ENCODE measurements around the gene ADISSP.

The ADISSP gene

DNA sequence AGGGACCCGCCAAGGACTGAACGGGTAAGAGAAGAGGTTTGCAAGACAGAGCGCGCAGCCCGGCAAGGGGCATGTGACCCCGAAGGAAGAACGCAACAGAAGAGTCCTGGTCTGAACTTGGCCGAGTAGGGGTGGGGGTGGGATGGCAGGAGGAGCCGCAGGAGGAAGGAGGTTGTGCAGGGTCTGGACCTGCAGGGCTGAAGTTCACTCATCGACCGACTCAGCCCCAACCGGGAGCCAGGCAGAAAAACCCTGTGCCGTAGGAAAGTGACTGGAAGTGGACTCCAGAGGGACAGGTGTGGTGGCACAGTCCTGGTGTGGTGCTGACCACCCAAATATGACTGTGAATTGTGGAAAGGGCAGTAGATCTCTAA, 15.2 kb downstream of the ADISSP start:
- ChIA-PET POLR2A (interaction anchor here (0.6 to 1.2 kb wide), 2 partner anchors 16 to 125 kb away, joined by 3 to 4 read pairs; no protein-coding TSS in a partner anchor), CTCF (interaction anchor here (0.9 to 11.2 kb wide), 24 partner anchors 4 to 372 kb away, joined by 3 to 119 read pairs (median 6); partner anchors contain the start of genes ADISSP and SPEF1)
- DNase-seq (ENCODE audit: low read depth, low spot score): no peak
- no peak overlapping the region for H3K4me3 ChIP-seq (ENCODE audit: low read depth, low read length)
- TF ChIP-seq, protein P1, sequence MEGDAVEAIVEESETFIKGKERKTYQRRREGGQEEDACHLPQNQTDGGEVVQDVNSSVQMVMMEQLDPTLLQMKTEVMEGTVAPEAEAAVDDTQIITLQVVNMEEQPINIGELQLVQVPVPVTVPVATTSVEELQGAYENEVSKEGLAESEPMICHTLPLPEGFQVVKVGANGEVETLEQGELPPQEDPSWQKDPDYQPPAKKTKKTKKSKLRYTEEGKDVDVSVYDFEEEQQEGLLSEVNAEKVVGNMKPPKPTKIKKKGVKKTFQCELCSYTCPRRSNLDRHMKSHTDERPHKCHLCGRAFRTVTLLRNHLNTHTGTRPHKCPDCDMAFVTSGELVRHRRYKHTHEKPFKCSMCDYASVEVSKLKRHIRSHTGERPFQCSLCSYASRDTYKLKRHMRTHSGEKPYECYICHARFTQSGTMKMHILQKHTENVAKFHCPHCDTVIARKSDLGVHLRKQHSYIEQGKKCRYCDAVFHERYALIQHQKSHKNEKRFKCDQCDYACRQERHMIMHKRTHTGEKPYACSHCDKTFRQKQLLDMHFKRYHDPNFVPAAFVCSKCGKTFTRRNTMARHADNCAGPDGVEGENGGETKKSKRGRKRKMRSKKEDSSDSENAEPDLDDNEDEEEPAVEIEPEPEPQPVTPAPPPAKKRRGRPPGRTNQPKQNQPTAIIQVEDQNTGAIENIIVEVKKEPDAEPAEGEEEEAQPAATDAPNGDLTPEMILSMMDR (IDR thresholded peaks at IDR 0.05; ENCODE audit: insufficient read depth, low read length, missing control alignments): no peak

DNA sequence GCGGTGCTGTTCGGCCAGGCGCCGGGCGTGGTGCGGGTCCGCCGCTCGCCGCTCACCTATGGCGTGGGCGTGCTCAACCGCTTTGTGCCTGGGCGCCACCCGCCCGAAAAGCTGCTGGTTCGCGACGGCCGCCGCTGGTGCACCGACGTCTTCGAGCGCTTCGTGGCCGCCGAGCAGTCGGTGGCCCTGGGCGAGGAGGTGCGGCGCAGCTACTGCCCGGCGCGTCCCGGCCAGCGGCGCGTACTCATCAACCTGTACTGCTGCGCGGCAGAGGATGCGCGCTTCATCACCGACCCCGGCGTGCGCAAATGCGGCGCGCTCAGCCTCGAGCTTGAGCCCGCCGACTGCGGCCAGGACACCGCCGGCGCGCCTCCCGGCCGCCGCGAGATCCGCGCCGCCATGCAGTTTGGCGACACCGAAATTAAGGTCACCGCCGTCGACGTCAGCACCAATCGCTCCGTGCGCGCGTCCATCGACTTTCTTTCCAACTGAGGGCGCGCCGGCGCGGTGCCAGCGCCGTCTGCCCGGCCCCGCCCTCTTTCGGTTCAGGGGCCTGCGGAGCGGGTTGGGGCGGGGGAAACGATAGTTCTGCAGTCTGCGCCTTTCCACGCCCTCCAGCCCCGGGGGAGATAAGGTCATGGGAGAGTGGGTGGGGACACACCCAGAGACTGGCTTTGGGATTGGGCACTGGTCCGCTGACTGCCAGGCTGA, 15.7 kb downstream of the ADISSP start:
- TF ChIP-seq, protein P1 (IDR thresholded peaks at IDR 0.05; ENCODE audit: insufficient read depth, low read length, missing control alignments): no peak
- CTCF ChIA-PET: interaction anchor here (0.9 to 11.2 kb wide), 23 partner anchors 4 to 340 kb away, joined by 3 to 119 read pairs (median 6); partner anchors contain the start of genes ADISSP and SPEF1
- no peak overlapping the region for H3K4me3 ChIP-seq (ENCODE audit: low read depth, low read length)
- POLR2A ChIA-PET: interaction anchor here (0.6 kb wide), 1 partner anchor 130 kb away, joined by 3 read pairs; no protein-coding TSS in a partner anchor
- DNase-seq (ENCODE audit: low read depth, low spot score): no peak

DNA sequence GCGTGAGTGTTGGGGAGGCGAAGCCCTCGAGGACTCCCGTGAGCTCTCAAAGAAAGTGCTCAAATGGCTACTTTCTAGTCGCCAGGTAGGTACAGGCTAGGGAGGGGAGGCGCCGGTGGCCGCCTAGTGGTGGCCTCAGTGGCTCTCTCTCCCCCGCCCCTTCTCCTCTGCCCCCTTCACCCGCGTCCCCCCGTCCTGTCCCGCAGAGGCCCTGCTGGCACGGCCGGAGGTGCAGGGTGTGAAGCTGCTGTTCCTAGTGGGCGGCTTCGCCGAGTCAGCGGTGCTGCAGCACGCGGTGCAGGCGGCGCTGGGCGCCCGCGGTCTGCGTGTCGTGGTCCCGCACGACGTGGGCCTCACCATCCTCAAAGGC, 16.3 kb downstream of the ADISSP start:
- no peak overlapping the region for H3K4me3 ChIP-seq (ENCODE audit: low read depth, low read length)
- TF ChIP-seq, protein P1 (IDR thresholded peaks at IDR 0.05; ENCODE audit: insufficient read depth, low read length, missing control alignments): no peak
- DNase-seq (ENCODE audit: low read depth, low spot score): no peak
- POLR2A ChIA-PET: interaction anchor here (0.6 kb wide), 1 partner anchor 131 kb away, joined by 3 read pairs; no protein-coding TSS in a partner anchor
- CTCF ChIA-PET: interaction anchor here (0.8 to 11.2 kb wide), 18 partner anchors 6 to 105 kb away, joined by 3 to 119 read pairs (median 6); partner anchors contain the start of genes ADISSP and SPEF1

DNA sequence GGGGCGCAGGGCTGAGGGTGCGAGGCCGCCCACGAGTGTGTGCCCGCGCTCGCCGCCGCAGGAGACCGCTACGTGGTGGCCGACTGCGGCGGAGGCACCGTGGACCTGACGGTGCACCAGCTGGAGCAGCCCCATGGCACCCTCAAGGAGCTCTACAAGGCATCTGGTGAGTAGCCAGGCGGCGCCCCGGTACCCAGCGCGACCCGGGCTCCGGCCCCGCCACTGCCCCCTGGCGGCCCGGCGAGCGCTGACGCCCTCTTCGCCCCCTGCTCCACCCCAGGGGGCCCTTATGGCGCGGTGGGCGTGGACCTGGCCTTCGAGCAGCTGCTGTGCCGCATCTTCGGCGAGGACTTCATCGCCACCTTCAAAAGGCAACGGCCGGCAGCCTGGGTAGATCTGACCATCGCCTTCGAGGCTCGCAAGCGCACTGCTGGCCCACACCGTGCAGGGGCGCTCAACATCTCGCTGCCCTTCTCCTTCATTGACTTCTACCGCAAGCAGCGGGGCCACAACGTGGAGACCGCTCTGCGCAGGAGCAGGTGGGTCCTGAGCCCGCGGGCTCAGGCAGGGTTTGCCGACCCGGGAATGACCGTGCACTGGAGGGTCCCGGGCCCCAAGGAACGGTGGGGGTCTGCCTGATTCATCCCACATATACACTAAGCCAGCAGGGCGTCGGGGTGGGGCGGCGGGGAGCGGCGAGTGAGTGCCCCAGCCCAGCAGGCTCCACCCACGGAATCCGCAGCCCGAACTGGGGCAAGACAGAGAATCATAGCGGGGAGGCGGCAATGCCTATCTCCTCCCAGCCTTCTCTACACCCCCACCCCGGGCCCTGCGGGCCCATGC, 17.6 kb downstream of the ADISSP start:
- TF ChIP-seq, protein P1 (IDR thresholded peaks at IDR 0.05; ENCODE audit: insufficient read depth, low read length, missing control alignments): peak; percentile 44
- H3K4me3 ChIP-seq (ENCODE audit: low read depth, low read length): no peak overlapping the region
- ChIA-PET POLR2A (no interaction called here), CTCF (interaction anchor here (0.7 to 11.2 kb wide), 15 partner anchors 8 to 186 kb away, joined by 3 to 119 read pairs (median 6); partner anchors contain the start of genes ADISSP, AP5S1 and SPEF1)
- no peak for DNase-seq (ENCODE audit: low read depth, low spot score)

DNA sequence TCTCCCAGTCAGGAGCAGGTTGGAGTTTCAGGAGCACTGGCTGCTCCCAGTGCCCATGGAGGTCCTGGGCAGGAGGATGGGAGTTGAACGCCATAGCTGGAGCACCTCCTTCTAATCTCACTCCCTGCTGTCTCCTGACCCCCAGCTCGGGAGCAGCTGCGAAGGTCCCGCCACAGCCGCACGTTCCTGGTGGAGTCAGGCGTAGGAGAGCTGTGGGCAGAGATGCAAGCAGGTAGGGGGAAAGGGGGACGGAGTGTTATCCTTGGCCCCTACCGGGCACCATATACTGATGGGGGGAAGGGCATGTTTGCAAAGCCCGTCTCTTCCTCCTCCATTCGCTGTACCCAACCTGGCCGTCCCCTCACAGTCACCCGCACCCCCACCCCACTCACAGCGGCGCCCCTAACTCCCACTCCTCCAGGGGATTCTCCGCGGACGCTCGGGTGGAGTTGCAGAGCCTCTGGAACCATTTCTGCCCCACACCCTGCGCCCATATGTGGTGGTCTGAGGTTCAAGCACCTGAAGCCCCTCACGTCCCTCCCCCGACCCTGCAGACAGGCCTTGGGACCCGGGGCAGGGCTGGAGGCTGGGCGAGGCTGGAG, 18.4 kb downstream of the ADISSP start:
- TF ChIP-seq, protein P1 (IDR thresholded peaks at IDR 0.05; ENCODE audit: insufficient read depth, low read length, missing control alignments): no peak
- DNase-seq (ENCODE audit: low read depth, low spot score): no peak
- H3K4me3 ChIP-seq (ENCODE audit: low read depth, low read length): no peak overlapping the region
- ChIA-PET POLR2A (no interaction called here), CTCF (interaction anchor here (0.7 to 11.2 kb wide), 8 partner anchors 8 to 185 kb away, joined by 3 to 119 read pairs (median 5); partner anchors contain the start of gene AP5S1)

Data from AG04449 (cell line).